Measurements from ENCODE around the gene VGF.
"Not testable (repeated sequence)": the region's sequence is repeated elsewhere in the genome, so short reads cannot be mapped to it uniquely, and the experiment has no call there.

Gene VGF

DNA sequence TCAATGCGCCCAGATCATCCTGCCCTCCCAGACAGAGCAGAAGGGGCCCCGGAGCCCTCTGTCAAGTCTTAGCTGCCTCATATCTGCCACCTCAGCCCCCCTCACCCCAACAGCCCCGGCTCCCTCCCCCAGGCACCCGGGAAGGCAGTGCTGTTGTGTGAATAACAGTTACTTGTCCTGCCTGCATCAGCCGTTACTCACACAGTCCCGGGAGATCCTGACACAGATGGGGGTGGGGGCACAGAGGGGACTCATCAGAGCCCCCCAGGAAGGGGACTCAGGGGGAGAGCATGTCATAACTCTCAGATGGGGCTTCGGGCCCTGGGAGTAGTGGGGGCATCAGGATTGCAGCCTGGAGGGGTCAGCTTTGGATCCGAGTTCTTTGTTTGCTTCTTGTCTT is 50.9 kb downstream of the VGF start:
- FAIRE-seq, result no peak

DNA sequence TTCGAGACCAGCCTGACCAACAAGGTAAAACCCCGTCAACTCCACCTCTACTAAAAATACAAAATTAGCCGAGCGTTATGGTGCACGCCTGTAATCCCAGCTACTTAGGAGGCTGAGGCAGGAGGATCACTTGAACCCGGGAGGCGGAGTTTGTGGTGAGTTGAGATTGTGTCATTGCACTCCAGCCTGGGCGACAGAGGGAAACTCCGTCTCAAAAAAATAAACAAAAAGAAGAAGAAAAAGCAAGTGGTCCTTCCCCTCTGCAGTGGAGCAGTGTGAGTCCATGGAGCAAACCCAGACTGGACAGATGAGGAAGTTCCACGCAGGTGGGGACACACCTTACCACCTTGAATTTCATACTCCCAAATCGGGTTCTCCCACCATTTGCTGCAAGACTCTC is 51.5 kb downstream of the VGF start:
- no peak for FAIRE-seq

DNA sequence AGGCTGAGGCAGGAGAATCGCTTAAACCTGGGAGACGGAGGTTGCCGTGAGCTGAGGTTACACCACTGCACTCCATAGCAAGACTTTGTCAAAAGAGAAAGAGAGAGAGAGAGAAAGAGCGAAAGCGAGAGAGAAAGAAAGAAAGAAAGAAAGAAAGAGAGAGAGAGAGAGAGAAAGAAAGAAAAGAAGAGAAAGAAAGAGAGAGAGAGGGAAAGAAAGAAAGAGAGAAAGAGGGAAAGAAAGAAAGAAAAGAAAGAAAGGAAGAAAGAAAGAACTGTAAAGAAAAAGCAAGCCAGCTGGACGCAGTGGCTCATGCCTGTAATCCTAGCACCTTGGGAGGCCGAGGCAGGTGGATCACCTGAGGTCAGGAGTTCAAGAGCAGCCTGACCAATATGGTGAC is 52.2 kb downstream of the VGF start:
- FAIRE-seq, result not testable (repeated sequence)

All from A204.1 (cell line).